Esophagus mucosa (tissue), 1 donor: ENCODE data around the gene LHFPL5. TPM values are rescaled to one million over a fixed set of nuclear protein-coding genes. Genes with fewer than 3 reads are reported as not detected.

Experiments
- ATAC-seq: fragments of 200-7000 bp; cut with Tn5 transposase; one replicate; pipeline ENCODE4 v1.9.1; 2020
- total RNA-seq: library from RNA; stranded (reverse); gene quantifications from one replicate; pipeline ENCODE4 v1.2.4, GENCODE V29; 2023
- donor health status: DM: yes; HTN: yes; CAD: no.

The LHFPL5 gene
- total RNA-seq, 1 donor from 2014 or later = not detected

- no peak for ATAC-seq
These were observed 10.4 kb upstream of the LHFPL5 start for GRCh38 chr6:35794536-35795452.

DNA sequence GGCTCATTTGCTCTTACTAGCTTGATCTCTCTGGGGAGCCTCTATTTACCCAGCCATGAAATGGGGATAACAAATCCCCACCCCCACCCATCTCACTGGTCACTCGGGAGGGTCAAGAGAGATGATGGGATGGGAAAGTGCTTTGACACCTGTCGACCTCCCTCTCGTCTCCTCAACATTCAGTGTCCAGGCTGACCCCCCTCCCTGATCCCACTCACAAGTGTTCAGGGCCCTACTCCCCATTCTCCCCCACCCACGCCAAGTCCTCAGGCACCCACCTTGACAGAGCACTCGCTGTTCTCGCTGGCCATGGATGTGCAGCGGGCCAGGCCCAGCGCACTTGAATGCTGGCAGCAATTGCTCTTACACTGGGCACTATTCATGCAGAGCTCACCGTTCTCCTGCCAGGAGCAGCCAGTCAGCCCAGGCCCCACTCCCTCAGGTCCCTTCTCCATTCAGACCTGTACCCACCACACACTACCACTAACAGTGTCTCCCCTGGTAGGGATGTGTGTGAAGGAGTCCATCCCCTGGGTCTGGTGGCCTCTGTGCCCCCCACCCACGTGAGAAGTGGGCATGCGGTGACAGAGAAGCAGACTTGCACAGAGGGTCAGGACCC, 9.6 kb upstream of the LHFPL5 start:
- ATAC-seq = no peak

- no peak for ATAC-seq
These were observed 8.9 kb upstream of the LHFPL5 start for GRCh38 chr6:35796236-35796635.

DNA sequence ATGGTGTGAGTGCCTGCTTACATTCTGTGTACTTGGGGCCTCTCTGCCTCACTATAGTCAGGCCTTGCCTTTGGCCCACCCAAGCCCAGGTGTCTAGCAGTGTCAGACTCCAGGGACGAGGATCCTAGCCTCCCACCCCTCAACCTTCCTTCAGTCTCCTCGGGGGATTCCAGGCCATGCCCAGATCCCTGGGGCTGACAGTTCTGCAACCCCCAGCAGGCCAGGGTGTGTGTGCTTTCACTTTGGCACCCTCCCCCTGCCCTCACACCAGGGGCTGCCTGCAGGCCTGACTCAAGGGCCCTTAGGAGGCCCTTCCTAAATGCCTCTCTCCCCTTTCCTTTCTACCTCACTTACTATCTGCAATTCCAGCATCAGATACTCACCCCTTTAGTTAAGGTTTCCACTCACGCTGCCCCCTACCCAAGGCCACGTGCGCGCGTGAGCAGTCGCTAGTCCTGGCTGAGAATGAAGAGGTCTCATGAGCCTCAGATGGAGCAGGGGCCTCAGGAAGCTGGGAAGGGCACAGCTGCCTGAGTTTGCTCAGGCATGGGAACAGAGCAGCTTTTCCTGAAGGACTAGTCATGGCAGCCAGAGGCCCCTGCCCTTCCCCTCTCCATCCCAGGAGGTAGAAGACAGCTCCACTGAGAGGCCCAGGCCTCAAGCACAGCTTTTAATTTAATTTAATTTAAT, 7.2 kb upstream of the LHFPL5 start:
- peak; percentile 16 for ATAC-seq

DNA sequence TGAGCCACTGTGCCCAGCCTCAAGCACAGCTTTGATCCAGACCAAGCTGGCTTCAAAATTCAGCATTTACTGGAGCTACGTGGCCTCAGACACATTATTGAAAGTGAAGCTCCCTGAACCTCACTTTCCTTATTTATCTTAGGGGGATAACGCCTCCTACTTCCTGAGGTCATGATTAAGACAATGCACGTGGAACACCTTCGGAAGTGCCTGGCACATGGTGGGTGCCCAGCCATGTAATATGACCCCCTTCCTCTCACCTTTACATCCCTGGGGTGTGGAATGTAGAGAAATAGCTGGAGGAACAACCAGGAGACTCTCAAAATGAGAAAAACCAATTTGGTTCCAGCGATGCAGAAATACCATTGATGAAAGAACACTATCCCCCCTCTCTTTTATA, 6.4 kb upstream of the LHFPL5 start:
- no peak for ATAC-seq

DNA sequence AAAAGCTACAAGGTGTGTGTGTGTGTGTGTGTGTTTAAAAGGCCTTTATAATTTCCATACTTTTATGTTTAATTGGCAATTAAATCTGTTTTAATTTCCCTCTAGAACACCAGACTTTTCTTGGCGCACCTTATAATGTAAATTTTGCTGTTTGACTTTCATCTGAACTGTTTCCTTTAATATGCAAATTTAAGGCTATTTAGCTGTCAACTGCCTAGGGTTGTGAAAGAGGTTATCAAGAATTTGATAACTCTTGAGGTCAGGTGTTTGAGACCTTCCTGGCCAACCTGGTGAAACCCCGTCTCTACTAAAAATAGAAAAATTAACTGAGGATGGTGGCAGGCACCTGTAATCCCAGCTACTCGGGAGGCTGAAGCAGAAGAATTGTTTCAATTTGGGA, 4.0 kb upstream of the LHFPL5 start:
- no peak for ATAC-seq

GRCh38 chr6:35808688-35809087, 3.5 kb downstream of the LHFPL5 start:
- no peak for ATAC-seq

DNA sequence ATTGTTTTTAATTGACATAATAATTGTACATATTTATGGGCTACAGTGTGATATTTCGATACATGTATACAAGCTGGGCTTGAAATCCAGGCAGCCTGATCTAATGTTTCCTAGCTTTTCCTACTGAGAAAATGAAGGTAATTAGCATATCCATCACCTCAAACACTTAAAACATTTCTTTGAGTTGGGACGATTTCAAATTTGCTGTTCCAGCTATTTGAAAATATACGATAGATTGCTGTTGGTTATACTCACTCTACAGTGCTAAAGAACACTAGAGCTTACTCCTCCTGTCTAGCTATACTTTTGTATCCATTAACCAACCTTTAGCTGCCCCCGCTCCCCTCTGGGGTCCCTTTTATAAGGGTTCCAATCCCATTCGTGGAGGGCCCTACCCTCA, 4.7 kb downstream of the LHFPL5 start:
- no peak for ATAC-seq

DNA sequence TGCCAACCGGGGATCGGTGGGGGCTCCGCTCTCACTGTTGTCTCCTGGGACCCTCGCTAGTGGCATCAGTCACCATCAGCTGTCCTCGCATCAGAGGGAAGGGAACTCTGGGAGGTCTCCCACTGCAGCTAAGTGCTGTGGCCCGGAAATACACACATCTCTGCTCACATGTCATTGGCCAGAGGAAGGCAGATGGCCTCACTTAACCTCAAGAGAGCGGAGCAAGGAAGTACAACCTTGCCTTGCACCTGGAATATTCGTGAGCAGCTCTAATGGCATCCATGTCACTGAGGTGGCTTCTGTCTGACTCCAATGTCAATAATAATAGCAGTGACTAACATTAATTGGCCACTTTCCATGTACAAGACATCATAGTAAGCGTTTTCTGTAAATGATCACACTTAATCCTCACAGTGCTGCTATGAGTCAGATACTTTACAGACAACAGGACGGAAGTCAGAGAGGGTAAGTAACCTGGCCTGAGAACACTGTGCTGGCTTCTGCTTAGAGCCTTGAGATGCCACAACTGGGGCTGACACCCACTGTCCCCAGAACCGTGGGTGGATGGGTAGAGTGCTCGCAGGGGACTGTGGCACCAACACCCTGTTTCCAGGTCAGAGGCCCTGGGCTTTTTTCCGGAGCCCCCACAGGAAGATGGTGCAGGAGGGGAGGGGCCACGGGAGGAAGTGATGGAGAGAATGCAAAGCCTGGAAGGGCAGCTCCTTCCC, 6.0 kb downstream of the LHFPL5 start:
- ATAC-seq = peak; percentile 95

GRCh38 chr6:35811699-35811995, 6.5 kb downstream of the LHFPL5 start:
- ATAC-seq = no peak

- no peak for ATAC-seq
These were observed 12.4 kb downstream of the LHFPL5 start for GRCh38 chr6:35817515-35817914.

DNA sequence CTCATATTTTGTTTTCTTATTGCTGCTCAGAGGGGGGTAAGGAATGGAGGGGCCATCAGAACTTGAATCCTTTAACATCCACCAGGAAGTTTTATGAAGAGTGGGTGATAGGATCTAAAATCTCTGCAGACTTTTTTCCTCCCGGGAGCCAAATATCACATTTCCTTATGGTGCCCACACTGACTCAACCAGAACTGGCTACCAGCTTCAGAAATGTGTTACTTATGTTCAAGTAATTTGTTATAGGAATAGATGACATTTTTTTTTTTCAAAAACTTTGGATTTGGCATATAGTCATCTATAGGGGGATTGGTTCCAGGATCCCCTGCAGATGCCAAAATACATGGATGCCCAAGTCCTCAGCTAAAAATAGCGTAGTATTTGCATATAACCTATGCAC, 18.4 kb downstream of the LHFPL5 start:
- no peak for ATAC-seq

- no peak for ATAC-seq
These were observed 19.5 kb downstream of the LHFPL5 start for GRCh38 chr6:35824552-35825192.

DNA sequence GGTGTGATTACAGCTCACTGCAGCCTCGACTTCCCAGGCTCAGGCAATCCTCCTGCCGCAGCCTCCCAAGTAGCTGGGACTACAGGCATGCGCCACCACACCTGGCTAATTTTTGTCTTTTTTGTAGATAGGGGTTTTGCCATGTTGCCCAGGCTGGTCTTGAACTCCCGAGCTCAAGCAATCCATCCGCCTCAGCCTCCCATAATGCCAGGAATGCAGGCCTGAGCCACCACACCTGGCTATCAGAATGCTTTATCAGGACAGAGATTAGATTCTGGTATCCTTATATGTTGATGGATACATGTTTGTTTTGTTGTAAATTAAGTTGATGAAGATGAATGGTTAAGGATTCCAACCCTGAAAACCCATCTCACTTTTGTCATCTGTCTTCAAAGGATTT, 24.2 kb downstream of the LHFPL5 start:
- no peak for ATAC-seq

DNA sequence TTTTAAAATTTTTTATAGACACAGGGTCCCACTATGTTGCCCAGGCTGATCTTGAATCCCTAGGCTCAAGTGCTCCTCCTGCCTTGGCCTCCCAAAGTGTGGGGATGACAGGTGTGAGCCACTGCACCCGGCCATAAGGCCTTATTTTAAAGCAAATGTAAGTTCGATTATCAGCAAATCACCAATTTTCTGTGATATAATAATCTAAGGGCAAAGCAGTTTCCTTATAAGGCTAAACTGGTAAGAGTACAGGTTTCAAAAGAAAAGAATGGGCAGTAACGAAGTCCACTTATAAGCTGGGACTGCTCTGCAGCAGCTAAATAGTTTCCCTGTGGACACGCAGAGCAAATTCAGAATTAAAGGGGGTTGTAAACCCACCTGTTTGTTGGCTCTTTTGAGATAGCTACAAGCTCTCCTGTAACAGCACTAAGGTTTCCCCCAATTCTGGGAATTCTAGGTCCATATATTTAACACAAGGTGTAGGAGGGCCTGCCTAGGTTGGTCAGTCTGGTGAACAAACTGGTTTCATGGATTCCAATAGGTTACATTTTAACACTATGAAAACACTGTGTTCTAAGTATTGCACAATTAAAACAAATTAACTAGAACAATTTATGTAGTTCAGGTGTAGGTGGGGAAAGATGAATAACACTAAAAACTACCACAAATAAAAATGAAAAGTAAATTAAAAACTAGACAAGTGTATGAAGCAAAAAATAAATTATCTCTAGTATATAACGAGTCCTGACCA, 26.3 kb downstream of the LHFPL5 start:
- no peak for ATAC-seq

DNA sequence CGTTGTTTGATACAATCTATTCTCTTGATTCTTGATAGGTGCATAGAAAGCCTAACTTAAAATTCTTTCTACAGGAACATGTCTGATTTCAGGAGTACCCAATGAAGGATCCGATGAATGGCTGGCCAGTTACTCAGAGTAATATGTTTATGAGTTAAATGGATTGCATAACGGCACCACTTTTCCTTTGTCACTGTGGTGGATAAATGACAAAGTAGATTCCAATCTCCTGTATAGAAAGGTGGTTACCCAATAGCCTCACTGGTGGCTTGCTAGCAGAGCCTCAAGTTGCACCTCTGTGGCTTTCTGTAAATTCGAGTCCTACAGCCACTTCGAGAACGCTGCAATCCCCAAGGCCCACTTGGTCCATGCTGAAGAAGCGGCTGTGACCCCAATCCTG, 28.4 kb downstream of the LHFPL5 start:
- ATAC-seq = no peak

- no peak for ATAC-seq
These were observed 33.9 kb downstream of the LHFPL5 start for GRCh38 chr6:35839019-35839418.

- ATAC-seq = no peak
These were observed 37.2 kb downstream of the LHFPL5 start for GRCh38 chr6:35842381-35842780.

GRCh38 chr6:35844290-35844689, 39.1 kb downstream of the LHFPL5 start:
- no peak for ATAC-seq

DNA sequence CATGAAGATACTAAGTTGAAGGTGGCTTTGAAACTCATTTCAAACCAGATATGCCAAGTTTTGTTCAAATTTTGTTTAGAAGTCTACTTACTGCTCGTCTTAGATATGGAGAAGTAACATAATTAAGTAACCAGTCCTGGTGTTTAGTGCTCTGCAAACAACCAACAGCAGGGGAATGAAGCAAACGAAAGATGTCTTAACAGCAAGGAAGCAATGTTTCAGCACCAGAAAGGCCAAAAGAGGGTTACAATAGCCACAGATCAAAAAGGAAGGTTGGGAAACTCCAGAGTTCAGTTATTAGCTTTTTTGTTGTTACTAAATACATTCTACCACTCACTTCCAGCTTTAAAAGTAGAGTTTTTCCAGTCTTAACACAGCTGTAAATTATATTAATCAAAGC, 45.1 kb downstream of the LHFPL5 start:
- ATAC-seq = no peak

DNA sequence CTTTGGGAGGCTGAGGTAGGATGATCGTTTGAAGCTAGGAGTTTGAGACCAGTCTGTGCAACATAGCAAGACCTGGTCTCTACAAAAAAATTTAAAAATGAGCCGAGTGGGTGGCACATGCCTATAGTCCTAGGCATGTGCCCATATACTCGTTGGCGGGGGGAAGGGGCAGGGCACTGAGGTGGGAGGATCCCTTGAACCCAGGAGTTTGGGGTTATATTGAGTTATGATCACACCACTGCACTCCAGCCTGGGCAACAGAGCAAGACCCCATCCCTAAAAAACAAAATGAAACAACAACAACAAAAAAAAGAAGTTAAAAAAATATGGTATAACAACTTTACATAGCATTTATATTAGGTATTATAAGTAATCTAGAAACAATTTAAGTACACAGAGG, 47.8 kb downstream of the LHFPL5 start:
- ATAC-seq = no peak

DNA sequence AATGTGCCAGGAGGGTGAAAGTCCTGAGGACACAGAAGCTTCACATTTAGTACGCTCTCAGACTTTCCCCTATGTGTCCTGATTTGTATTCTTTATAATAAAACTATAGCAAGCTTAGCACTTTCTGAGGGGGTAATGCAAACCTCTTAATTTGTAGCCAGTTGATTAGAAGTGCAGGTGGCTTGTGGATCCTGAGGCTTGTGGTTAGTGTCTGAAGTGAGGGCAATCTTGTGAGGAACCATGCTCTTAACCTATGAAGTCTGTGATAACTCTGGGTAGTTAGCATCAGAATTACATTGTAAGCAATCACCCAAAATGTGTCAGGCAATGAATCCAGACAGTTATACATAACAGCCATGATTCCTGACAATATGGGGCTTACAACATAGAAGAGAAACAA, 51.1 kb downstream of the LHFPL5 start:
- ATAC-seq = no peak
